Peyer's patch (tissue), 4 donors: ENCODE data around the gene NECAB2.

Source experiments
- POLR2A ChIP-seq, 2 donors: fragments of 450-650 bp; IDR thresholded peaks; one replicate each; pipeline ENCODE4 v1.5.1; 2017; ENCODE audit warnings: antibody characterized with exemption in 2 of 2, mild to moderate bottlenecking in 2 of 2, moderate library complexity in 2 of 2
- TF ChIP-seq, protein P1 (sequence below), 6 experiments: fragments of 450-650 bp in 4 of 6; fragments of 200-600 bp in 2 of 6; sonication (generic) in 1 of 6; IDR thresholded peaks; one replicate each; pipeline ENCODE4 v1.5.1; 2017 to 2019; ENCODE audit warnings: antibody characterized with exemption in 6 of 6, mild to moderate bottlenecking in 3 of 6, moderate library complexity in 1 of 6

- TF ChIP-seq, protein P1, sequence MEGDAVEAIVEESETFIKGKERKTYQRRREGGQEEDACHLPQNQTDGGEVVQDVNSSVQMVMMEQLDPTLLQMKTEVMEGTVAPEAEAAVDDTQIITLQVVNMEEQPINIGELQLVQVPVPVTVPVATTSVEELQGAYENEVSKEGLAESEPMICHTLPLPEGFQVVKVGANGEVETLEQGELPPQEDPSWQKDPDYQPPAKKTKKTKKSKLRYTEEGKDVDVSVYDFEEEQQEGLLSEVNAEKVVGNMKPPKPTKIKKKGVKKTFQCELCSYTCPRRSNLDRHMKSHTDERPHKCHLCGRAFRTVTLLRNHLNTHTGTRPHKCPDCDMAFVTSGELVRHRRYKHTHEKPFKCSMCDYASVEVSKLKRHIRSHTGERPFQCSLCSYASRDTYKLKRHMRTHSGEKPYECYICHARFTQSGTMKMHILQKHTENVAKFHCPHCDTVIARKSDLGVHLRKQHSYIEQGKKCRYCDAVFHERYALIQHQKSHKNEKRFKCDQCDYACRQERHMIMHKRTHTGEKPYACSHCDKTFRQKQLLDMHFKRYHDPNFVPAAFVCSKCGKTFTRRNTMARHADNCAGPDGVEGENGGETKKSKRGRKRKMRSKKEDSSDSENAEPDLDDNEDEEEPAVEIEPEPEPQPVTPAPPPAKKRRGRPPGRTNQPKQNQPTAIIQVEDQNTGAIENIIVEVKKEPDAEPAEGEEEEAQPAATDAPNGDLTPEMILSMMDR (IDR thresholded peaks at IDR 0.05) = no peak
- TF ChIP-seq POLR2A (IDR thresholded peaks at IDR 0.05) = no peak
Measured at GRCh38 chr16:83939266-83939855, 28.7 kb upstream of the NECAB2 start.
